ENCODE data around the gene CNGB1.

Gene CNGB1

GRCh38 chr16:57972306-57972705 is 1.4 kb upstream of the CNGB1 start:
- no peaks in the 10 kb centered on the region for H3K9me3 ChIP-seq (ENCODE audit: control insufficient read depth, insufficient read depth, low read length)
- H3K9ac ChIP-seq (ENCODE audit: low read depth, low read length), result no peak overlapping the region
- no peaks in the 10 kb centered on the region for H3K36me3 ChIP-seq (ENCODE audit: insufficient read depth, low read length)
- H3K4me1 ChIP-seq (ENCODE audit: insufficient read depth, low read length), result peaks cover 8% of the 10 kb centered on the region; the same call in 1 of the 2 replicates

- Histone ChIP-seq H3K9ac (ENCODE audit: low read depth, low read length) (no peak overlapping the region), H3K36me3 (ENCODE audit: insufficient read depth, low read length) (no peaks in the 10 kb centered on the region), H3K9me3 (ENCODE audit: control insufficient read depth, insufficient read depth, low read length) (no peaks in the 10 kb centered on the region), H3K4me1 (ENCODE audit: insufficient read depth, low read length) (peaks cover 8% of the 10 kb centered on the region; the same call in 1 of the 2 replicates)
Observed at GRCh38 chr16:57971848-57972247, 920 bp upstream of the CNGB1 start.

GRCh38 chr16:57970319-57970718 is 609 bp downstream of the CNGB1 start:
- no peak overlapping the region for H3K9ac ChIP-seq (ENCODE audit: low read depth, low read length)
- no peaks in the 10 kb centered on the region for H3K9me3 ChIP-seq (ENCODE audit: control insufficient read depth, insufficient read depth, low read length)
- no peaks in the 10 kb centered on the region for H3K36me3 ChIP-seq (ENCODE audit: insufficient read depth, low read length)
- no peaks in the 10 kb centered on the region for H3K4me1 ChIP-seq (ENCODE audit: insufficient read depth, low read length)

- Histone ChIP-seq H3K9me3 (ENCODE audit: control insufficient read depth, insufficient read depth, low read length) (no peaks in the 10 kb centered on the region), H3K9ac (ENCODE audit: low read depth, low read length) (no peak overlapping the region), H3K4me1 (ENCODE audit: insufficient read depth, low read length) (no peaks in the 10 kb centered on the region), H3K36me3 (ENCODE audit: insufficient read depth, low read length) (no peaks in the 10 kb centered on the region)
Observed at GRCh38 chr16:57969451-57970123, 1.3 kb downstream of the CNGB1 start.

GRCh38 chr16:57967916-57968315 is 3.0 kb downstream of the CNGB1 start:
- Histone ChIP-seq H3K9ac (ENCODE audit: low read depth, low read length) (no peak overlapping the region), H3K4me1 (ENCODE audit: insufficient read depth, low read length) (no peaks in the 10 kb centered on the region), H3K9me3 (ENCODE audit: control insufficient read depth, insufficient read depth, low read length) (no peaks in the 10 kb centered on the region), H3K36me3 (ENCODE audit: insufficient read depth, low read length) (no peaks in the 10 kb centered on the region)

GRCh38 chr16:57966986-57967385 is 3.9 kb downstream of the CNGB1 start:
- no peak overlapping the region for H3K9ac ChIP-seq (ENCODE audit: low read depth, low read length)
- no peaks in the 10 kb centered on the region for H3K36me3 ChIP-seq (ENCODE audit: insufficient read depth, low read length)
- no peaks in the 10 kb centered on the region for H3K4me1 ChIP-seq (ENCODE audit: insufficient read depth, low read length)
- H3K9me3 ChIP-seq (ENCODE audit: control insufficient read depth, insufficient read depth, low read length), result no peaks in the 10 kb centered on the region

- no peaks in the 10 kb centered on the region for H3K9me3 ChIP-seq (ENCODE audit: control insufficient read depth, insufficient read depth, low read length)
- no peaks in the 10 kb centered on the region for H3K36me3 ChIP-seq (ENCODE audit: insufficient read depth, low read length)
- H3K4me1 ChIP-seq (ENCODE audit: insufficient read depth, low read length), result no peaks in the 10 kb centered on the region
- H3K9ac ChIP-seq (ENCODE audit: low read depth, low read length), result no peak overlapping the region
Observed at GRCh38 chr16:57966204-57966771, 4.6 kb downstream of the CNGB1 start.

GRCh38 chr16:57964157-57964700 is 6.7 kb downstream of the CNGB1 start:
- no peaks in the 10 kb centered on the region for H3K36me3 ChIP-seq (ENCODE audit: insufficient read depth, low read length)
- no peak overlapping the region for H3K9ac ChIP-seq (ENCODE audit: low read depth, low read length)
- no peaks in the 10 kb centered on the region for H3K9me3 ChIP-seq (ENCODE audit: control insufficient read depth, insufficient read depth, low read length)
- no peaks in the 10 kb centered on the region for H3K4me1 ChIP-seq (ENCODE audit: insufficient read depth, low read length)

GRCh38 chr16:57962756-57963155 is 8.2 kb downstream of the CNGB1 start:
- Histone ChIP-seq H3K36me3 (ENCODE audit: insufficient read depth, low read length) (no peaks in the 10 kb centered on the region), H3K9ac (ENCODE audit: low read depth, low read length) (no peak overlapping the region)

GRCh38 chr16:57962046-57962445 is 8.9 kb downstream of the CNGB1 start:
- Histone ChIP-seq H3K36me3 (ENCODE audit: insufficient read depth, low read length) (no peaks in the 10 kb centered on the region), H3K4me1 (ENCODE audit: insufficient read depth, low read length) (no peaks in the 10 kb centered on the region; the same call in 1 of the 2 replicates), H3K9ac (ENCODE audit: low read depth, low read length) (no peak overlapping the region), H3K9me3 (ENCODE audit: control insufficient read depth, insufficient read depth, low read length) (no peaks in the 10 kb centered on the region)

More at GRCh38 chr16:57962756-57963155, 8.2 kb downstream of the CNGB1 start:
- H3K4me1 ChIP-seq (ENCODE audit: insufficient read depth, low read length), result no peaks in the 10 kb centered on the region; the same call in 1 of the 2 replicates
- H3K9me3 ChIP-seq (ENCODE audit: control insufficient read depth, insufficient read depth, low read length), result no peaks in the 10 kb centered on the region

- H3K9ac ChIP-seq (ENCODE audit: low read depth, low read length), result no peak overlapping the region
- no peaks in the 10 kb centered on the region for H3K36me3 ChIP-seq (ENCODE audit: insufficient read depth, low read length)
- H3K4me1 ChIP-seq (ENCODE audit: insufficient read depth, low read length), result no peaks in the 10 kb centered on the region; the same call in 1 of the 2 replicates
- no peaks in the 10 kb centered on the region for H3K9me3 ChIP-seq (ENCODE audit: control insufficient read depth, insufficient read depth, low read length)
Observed at GRCh38 chr16:57961538-57961937, 9.4 kb downstream of the CNGB1 start.

- Histone ChIP-seq H3K36me3 (ENCODE audit: insufficient read depth, low read length) (no peaks in the 10 kb centered on the region), H3K4me1 (ENCODE audit: insufficient read depth, low read length) (no peaks in the 10 kb centered on the region; the same call in 1 of the 2 replicates), H3K9ac (ENCODE audit: low read depth, low read length) (no peak overlapping the region), H3K9me3 (ENCODE audit: control insufficient read depth, insufficient read depth, low read length) (no peaks in the 10 kb centered on the region)
Observed at GRCh38 chr16:57960826-57961472, 10.0 kb downstream of the CNGB1 start.

- Histone ChIP-seq H3K4me1 (ENCODE audit: insufficient read depth, low read length) (no peaks in the 10 kb centered on the region; the same call in 1 of the 2 replicates), H3K9me3 (ENCODE audit: control insufficient read depth, insufficient read depth, low read length) (no peaks in the 10 kb centered on the region), H3K36me3 (ENCODE audit: insufficient read depth, low read length) (no peaks in the 10 kb centered on the region), H3K9ac (ENCODE audit: low read depth, low read length) (no peak overlapping the region)
Observed at GRCh38 chr16:57960310-57960709, 10.6 kb downstream of the CNGB1 start.

- no peaks in the 10 kb centered on the region; the same call in 1 of the 2 replicates for H3K4me1 ChIP-seq (ENCODE audit: insufficient read depth, low read length)
- no peaks in the 10 kb centered on the region for H3K9me3 ChIP-seq (ENCODE audit: control insufficient read depth, insufficient read depth, low read length)
- no peaks in the 10 kb centered on the region for H3K36me3 ChIP-seq (ENCODE audit: insufficient read depth, low read length)
- no peak overlapping the region for H3K9ac ChIP-seq (ENCODE audit: low read depth, low read length)
Observed at GRCh38 chr16:57959804-57960203, 11.1 kb downstream of the CNGB1 start.
